ENCODE measurements around the gene NLRP6.

GRCh38 chr11:294780-295179, 16.6 kb downstream of the NLRP6 start:
- no peak for TF ChIP-seq EZH2 (IDR thresholded peaks at IDR 0.05; ENCODE audit: insufficient read depth, poor library complexity, severe bottlenecking)
- no peak for TF ChIP-seq EZH2phosphoT487 (IDR thresholded peaks at IDR 0.05; ENCODE audit: insufficient read depth, low read depth)

Data from GM23248 (cell line).